Fibroblast of upper back skin (primary cell): Measurements from ENCODE around the gene AMER3.
"Not testable (repeated sequence)": the region's sequence is repeated elsewhere in the genome, so short reads cannot be mapped to it uniquely, and the experiment has no call there.

Experiments
- DNase-seq: peaks from one replicate; pipeline ENCODE4 v3.0.0-alpha.2; 2013

AMER3 gene, protein sequence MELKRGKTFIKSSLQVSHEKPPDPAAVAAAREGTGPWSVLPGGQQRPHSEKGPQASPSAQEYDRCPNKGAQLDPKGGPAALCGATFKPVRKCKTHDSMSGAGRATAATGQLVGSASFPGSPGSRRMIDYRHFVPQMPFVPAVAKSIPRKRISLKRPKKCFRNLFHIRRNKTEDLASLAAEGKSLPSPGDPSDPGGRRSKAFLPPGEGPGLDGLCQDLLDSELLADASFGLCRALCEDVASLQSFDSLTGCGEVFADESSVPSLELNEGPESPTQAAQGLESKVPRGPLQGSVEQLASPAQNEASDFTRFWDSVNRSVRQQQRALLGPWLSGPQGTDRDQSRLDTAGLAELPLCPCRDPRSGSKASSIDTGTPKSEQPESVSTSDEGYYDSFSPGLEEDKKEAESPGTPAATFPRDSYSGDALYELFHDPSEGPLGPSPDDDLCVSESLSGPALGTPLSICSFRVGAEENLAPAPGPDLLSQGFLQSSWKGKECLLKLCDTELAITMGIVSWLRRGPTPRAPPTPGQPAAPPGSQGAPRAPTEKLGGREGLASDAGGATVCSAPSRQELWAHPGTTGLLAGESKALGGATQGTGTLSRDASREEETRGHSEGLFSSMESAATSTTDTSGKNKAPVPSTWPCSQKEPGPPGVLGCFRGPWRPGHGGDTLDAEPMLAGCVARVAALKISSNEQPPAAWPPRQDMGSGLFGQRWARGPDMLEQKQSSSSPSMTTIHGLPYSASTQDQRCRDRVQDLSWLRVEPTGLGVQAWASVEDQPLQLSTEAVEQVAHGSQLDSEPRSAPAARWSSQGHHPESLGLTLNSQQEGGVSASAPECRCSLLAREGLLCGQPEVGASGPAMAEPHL

DNA sequence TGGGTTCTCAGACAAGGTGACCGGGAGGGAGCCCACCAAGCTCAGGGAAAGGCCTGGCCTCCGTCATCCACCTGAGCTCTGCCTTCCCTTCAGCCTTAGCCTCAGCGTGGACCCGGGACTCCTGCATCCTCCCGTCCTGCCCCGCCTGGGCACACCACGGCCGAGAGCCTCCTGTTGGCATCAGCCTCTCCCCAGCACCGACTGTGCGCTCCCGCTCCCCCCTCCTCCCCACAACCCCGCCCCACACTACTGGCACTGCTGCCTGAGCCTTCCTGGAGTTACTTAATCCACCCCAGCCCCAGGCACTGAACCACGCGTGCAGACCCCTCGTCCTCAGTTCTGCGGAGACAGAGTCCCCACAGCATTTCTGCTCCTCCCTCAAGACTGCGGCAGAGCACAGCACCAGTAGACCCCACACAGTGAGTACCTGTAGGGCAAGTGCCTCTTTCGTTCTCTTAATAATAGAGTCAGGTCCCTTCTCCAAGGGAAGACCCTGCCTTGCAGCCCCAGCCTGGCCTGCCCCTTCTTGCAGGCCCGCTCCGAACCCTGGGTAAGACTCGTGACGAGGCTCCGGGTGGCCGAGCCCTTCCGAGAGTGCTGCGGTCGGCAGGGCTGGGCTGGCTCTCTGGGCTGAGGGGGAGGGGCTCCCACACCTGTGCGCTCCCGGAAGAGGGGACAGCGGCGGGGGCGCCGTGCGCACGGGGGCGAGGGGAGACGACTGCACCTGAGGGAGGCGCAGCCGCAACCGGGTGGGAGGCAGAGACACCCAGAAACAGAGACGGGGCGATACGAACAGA lies at the start of gene AMER3:
Gene AMER3, plus strand, starts transcription at position 285 of the 797 bp plus-strand sequence. CDS start 6,533 bp downstream, outside the sequence.
- DNase-seq: no peak

DNA sequence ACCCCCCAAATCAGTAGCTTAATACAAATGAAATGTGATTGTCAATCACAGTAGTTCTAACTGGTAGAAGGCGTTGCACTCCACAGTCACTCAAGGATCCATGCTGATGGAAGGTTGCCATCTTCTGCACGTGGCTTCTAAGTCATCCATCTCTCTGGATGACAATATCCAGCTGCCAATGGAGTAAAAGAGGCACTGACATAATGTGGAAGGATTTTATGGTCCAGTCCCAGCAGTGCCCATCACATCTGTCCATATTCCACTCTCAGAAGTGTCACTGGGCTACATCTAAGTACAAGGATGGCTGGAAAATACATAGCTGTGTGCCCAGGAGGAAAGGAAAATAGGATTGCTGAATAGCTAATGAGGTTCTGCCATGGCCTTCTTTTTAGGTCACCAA lies 40.5 kb upstream of the AMER3 start:
- DNase-seq: not testable (repeated sequence)

DNA sequence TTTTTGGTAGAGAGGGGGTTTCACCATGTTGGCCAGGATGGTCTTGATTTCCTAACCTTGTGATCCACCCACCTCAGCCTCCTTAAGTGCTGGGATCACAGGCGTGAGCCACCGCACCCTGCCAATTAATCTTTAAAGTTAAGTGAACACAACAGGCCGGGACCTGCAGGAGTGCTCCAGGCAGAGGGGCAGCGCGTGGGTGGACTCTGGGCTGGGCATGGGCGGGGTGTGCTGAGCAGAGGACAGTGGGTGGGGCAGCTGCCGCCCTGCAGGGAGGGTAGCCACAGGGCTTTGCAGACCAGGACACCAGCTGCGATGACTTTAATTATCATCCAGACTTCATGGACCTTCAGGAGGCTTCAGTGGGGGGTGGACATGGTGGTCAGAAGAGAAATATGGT lies 35.3 kb upstream of the AMER3 start:
- DNase-seq: no peak

DNA sequence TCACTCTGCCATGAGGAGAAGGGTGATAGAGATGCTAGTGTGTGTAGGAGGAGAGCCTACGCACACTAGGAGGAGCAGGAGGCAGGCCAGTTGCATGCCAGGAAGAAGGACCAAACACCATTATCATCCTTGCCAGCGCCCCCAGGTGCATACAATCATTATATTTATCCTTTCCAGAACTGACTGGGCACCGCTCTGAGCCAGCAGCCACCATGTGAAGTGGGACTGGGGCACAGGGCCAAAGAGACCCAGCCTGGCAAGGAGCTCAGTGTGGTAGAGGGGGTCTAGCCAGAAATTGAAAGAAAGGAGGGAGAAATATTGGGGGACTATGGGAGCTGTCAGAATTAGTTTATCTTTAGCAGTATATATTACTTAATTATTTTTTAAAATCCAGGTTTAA lies 34.8 kb upstream of the AMER3 start:
- DNase-seq: no peak

DNA sequence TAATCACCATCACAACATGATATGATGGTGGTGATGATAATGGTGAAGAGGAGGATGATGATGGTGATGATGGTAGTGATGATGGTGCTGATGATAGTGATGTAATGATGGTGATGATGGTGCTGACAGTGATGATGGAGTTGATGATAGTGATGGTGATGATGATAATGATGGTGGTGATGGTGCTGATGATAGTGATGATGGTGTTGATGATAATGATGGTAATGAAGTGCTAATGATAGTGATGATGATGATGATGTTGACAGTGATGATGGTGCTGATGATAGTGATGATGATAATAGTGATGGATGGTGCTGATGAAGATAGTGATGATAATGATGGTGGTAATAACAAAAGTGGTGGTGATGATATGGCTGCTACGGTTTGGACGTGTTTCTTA lies 30.9 kb upstream of the AMER3 start:
- no peak for DNase-seq

DNA sequence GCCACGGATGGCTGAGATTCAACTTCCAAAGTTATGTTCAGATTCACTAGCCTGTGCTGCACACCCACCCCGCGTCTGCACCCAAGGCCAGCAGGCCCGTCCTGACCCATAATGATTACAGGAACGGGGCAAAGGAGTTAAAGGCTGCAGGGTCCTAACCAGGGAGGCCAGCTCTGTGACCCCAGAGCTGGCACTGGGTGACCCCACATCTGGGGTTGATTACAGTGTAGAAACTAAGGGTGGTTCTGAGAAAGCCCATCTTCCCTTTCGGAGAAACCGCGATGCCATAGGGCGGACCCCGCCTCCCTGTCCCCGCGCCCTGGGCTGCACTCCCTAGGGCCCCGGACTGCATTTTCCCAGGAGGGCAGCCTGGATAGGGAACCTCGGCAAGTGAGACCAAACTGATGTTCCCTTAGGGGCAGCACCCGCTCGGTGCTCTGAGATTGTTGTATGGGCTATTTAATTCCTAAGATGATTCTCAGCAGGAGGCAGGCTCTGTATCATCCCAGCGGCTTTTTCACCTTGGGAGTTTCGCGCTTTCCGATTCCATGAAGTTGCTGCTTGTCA lies 28.6 kb upstream of the AMER3 start:
- DNase-seq: no peak

DNA sequence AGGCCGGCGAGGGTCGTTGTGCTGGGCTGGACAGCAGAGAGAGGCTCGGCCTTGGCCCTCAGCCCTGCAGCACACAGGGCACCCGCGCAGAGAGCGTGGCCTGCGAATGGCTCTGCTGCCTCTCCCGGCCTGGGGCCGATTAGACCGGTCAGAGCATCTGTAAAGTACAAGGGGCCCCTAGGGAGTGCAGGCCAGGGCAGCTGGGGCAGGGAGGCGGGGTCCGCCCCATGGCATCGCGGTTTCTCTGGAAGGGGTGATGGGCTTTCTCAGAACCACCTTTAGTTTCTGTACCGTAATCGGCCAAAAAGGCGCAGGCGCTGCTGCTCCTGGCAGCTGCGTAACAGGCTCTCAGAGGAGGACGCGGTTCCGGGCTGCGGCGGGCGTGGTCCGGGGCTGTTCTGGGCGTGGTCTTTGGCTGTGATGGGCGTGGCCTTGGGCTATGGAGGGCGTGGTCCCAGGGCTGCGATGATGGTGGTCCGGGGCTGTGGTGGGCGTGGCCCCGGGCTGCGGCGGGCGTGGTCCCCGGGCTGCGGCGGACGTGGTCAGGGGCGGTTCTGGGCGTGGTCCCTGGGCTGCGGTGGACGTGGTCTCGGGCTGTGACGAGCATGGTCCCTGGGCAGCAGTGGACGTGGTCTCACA lies 27.9 kb upstream of the AMER3 start:
- DNase-seq: peak; percentile 69

DNA sequence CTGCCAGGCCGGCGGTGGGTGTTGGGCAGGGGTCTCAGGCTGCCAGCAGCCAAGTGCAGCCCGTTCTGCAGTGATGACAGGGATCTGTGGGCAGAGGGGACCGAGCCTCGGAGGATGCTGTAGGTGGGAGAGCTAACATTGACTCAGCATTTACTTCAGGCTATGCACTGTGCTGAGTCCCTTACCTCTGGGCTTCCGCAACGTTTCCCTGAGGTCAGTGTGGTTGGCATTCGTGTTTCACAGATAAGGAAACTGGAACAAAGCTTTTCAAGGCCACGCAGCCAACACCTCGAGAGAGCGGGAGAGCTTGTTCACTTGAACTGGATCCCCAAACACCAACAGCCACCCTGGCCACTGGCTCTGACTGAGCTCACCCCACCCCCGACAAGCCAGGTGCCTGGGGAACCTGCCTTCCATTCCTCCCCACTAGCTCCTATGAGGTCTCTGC lies 27.3 kb upstream of the AMER3 start:
- no peak for DNase-seq

DNA sequence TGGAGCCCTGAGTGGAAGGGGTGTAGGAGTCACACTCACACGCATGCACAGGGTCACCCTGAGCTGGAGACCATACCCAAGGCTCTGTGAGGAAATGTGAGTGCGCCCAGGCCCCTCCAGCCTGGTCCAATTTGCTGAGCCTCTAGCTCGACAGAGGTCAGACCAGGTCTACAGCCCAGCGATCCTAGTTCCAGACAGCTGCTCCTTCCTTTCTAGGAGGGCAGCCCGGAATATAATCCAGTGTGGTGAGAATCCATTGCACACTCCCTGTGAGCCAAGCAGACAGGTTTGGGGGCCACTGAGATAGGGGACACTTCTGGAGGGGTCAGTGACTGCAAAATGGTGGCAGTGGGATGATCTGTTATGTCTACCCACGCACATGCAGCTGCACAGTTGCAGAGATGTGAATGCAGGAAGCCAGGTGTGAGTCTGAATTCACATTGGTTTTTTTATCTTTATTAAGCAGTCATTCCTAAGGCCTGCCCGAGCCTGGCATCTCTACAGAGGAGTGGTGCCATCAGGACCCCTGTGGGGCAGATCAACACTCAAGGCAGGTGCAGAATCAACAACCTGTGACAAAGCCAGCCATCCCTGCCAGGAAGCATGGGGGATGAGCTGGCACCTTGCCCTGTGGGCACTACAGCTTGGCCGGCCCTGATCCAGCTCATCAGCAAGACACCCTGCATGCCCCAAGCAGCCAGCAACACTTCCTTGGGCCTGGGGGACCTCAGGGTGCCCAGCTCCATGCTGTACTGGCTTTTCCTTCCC lies 26.6 kb upstream of the AMER3 start, which contains the start of gene GPR148:
Gene GPR148, plus strand, starts transcription at position 522 of the 768 bp plus-strand sequence. Its CDS starts 82 bp downstream, at position 604.
- DNase-seq: no peak

DNA sequence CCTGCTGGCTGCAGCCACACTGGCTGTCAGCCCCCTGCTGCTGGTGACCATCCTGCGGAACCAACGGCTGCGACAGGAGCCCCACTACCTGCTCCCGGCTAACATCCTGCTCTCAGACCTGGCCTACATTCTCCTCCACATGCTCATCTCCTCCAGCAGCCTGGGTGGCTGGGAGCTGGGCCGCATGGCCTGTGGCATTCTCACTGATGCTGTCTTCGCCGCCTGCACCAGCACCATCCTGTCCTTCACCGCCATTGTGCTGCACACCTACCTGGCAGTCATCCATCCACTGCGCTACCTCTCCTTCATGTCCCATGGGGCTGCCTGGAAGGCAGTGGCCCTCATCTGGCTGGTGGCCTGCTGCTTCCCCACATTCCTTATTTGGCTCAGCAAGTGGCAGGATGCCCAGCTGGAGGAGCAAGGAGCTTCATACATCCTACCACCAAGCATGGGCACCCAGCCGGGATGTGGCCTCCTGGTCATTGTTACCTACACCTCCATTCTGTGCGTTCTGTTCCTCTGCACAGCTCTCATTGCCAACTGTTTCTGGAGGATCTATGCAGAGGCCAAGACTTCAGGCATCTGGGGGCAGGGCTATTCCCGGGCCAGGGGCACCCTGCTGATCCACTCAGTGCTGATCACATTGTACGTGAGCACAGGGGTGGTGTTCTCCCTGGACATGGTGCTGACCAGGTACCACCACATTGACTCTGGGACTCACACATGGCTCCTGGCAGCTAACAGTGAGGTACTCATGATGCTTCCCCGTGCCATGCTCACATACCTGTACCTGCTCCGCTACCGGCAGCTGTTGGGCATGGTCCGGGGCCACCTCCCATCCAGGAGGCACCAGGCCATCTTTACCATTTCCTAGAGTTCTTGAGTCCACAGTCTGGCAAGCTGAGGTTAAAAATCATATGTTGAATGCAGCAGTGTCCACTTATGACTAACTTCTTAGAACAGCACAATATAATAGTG lies 25.7 kb upstream of the AMER3 start:
- no peak for DNase-seq

DNA sequence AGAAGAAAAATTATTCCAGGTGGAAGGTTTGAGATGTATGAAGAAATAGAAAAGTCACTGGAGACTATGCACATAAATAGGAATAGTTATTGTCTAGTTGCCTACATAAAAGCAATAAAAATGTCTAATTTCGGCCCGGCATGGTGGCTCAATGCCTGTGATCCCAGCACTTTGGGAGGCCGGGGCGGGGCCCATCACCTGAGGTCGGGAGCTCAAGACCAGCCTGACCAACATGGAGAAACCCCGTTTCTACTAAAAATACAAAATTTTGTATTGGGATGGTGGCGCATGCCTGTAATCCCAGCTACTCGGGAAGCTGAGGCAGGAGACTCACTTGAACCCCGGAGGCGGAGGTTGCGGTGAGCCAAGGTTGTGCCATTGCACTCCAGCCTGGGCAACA lies 23.1 kb upstream of the AMER3 start:
- not testable (repeated sequence) for DNase-seq

DNA sequence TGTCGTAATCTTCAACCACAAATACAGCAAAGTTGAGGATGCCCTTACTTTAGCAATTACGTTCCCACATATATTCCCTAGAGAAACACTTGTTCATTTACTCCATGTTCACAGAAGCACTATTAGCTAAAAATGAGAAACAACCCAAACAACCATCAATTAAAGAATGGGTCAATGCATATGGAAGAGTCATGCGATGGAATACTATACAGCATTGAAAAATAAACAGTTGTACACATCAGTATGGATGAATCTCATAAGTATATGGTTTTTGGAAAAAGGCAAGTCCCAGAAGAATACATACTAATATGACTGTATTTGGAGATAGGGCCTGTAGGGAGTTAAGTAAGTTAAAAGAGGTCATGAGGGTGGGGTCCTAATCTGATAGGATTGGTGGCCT lies 20.1 kb upstream of the AMER3 start:
- DNase-seq: no peak

DNA sequence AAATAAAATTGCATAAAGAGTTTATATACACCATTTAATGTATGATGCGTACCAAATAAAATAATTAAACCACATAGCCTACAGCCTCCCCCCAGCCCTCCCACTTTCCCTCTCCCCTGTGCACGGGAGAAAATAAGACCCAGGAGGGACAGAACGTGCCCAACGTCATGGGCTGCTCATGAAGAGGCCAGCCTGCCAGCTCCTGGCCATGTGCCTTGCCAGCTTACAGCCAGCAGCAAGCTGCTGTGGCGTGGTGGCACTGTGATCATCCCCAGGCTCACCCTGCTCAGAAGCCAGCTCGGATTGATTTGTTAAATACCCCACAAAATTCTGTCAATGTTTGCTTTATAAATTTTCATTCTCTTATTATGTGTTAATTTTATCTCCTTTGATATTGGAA lies 18.9 kb upstream of the AMER3 start:
- no peak for DNase-seq

DNA sequence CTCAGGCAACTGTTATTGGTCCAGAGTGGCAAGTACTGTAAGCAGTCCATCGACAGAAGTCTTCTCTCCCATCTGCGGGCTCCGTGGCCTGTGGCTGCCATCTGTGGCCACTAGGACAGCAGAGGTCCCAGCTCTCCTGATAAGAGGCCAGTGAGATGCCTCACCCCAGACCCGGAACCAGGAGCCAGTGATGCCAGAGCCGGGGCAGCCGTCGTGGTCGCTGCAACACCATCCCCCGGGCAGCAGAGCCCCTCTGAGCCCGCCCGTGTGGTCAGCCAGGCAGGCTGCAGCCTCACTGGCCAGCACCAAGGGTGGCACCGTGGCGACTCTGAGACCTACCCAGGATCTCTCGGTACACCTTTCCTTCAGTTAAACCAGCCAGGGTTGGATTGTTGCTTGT lies 17.7 kb upstream of the AMER3 start:
- DNase-seq: no peak

DNA sequence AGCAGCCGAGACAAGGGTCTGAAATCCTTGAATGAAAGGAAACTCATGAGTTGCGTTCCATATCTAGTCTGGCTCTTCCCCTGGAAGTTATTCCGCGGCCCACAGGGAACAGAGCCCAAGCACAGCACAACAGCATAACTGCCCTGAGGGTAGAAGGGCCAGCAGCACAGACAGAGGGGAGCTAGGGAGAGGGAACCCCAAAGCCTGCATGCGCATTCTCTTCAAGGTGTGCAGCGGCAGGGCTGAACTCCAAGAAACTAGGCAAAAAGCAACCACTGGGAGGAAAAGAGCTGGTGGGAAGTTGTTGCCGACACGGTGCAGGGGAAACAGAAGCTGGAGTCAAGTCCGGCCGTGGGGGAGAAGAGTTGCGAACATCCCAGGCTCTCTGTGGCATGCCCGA lies 14.7 kb upstream of the AMER3 start:
- DNase-seq: no peak

DNA sequence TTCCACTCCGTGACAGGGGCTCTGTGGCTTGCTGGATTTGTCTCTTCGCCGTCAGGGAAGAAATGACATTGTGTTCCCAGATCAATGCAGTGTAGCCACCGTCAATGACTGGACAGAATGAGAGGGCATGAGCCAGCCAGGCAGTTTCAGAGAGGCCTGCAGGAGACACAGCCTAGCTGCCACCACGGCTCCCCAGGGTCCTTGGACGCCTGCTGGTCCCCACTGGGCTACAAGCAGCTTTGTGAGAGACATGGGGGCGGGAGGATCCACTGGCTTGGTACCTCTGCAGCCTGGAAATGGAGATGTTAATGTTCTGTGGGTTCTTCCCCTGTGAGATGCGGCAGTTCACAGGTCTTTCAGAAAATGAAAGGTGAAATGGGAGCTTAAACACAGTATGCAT lies 12.1 kb upstream of the AMER3 start:
- no peak for DNase-seq

DNA sequence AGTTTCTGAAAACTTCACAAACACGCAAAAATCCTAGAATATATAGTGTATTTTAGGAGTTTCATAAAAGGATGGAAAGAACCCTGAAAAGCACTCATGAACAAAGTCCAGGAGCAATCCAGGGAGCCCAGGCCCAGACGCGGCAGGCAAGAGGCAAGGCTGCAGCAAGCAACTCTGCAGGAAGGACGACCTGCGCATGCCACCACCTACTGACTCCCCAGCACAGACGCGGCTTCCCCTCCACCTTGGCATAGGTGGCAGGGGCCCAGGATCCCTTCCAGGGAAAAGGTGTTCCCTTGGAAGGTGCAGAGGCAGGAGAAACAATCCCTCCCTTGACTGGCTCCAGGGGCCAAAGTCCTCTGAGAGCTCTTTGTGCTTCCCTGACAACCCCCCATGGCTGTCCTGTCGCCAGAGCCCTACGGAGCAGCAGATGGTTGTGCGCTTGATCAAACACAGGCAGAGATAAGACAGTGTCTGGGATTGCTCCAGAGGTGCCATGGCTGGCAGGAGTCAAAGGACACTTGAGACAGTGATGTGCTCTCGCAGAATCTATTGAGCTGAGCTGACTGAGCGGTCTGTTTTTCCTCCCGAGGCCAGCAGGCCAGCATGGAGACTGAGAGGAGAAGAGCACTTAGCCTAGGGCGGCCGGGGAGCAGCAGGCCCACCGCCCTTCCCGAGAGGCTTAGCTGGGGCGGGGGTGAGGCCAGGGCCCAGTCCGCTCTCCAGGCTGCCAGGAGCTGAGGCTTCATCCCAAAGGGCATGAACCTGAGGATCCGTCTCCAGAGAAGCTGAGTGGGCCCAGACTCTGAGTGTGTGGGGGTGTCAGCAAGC lies 10.8 kb upstream of the AMER3 start:
- no peak for DNase-seq

DNA sequence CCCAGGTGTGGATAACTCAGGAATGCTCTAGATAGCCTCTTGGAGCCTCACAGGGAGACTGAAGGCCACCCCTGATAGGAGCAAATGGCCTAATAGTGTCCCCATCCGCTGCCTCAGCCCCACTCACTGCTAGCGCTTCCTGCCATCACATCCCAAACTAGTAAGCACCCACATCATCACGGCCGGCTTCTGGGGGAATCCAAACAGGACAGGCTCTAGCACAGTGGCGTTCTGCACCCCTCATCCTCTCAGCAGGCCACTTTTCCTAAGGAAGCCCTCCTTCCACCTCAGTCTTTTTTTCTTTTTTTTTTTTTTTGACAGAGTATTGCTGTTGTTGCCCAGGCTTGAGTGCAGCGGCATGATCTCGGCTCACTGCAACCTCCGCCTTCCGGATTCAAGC lies 6.3 kb upstream of the AMER3 start:
- no peak for DNase-seq

DNA sequence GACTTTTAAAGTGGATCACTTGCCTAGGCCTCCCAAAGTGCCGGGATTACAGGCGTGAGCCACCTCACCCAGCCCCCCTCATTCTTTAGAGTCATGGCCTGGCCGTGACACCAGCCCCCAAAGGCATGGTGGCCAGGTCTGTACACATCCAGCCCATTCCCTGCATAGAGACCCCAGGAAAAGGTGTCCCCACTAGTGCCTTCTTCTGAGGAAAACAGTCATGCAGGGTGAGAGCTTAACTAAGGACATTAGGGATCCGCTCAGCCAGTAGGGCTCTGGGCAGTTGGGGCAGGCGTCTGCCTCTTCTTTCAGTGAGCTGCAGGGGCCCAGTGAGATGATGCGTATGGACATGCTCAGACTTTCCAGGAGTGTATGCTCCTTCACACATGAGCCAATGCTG lies 5.7 kb upstream of the AMER3 start:
- no peak for DNase-seq
